ENCODE measurements around the gene CRLF3.
"Not testable (repeated sequence)": the region's sequence is repeated elsewhere in the genome, so short reads cannot be mapped to it uniquely, and the experiment has no call there.

CRLF3 gene, protein sequence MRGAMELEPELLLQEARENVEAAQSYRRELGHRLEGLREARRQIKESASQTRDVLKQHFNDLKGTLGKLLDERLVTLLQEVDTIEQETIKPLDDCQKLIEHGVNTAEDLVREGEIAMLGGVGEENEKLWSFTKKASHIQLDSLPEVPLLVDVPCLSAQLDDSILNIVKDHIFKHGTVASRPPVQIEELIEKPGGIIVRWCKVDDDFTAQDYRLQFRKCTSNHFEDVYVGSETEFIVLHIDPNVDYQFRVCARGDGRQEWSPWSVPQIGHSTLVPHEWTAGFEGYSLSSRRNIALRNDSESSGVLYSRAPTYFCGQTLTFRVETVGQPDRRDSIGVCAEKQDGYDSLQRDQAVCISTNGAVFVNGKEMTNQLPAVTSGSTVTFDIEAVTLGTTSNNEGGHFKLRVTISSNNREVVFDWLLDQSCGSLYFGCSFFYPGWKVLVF

DNA sequence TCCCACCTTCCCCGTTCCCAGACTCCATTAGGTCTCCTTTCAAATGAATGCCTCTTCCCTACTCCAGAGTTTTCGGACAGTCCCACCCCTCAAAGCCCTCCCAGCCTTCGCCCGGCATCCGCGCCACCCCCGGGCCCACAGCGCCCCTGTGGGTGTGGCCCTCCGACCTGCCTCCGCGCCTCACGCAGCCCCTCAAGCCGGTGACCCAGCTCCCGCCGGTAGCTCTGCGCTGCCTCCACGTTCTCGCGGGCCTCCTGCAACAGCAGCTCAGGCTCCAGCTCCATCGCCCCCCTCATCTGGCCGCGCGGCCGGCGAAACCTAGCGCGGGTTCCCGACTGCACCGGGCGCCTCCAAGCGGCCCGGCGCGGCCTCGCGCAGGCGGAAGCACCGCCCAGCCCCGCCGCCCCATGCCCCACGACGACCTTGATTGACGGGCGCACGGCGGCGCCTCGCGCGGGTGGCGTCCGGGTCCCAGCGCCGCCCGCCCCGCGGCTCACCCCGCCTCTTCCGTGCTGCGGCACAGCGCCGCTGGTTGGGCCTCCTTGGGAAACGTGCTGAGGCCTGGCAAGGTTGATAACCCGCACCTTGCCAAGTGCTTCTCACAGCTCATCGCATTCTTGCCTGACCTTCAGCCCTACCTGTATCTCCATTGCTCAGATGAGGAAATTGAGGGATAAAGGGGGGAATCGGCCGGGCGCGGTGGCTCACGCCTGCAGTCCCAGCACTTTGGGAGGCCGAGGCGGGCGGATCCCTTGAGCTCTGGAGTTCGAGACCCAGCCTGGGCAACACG lies at the start of gene CRLF3:
Gene CRLF3, minus strand, starts transcription at position 337 of the 790 bp plus-strand sequence. Its CDS starts 41 bp downstream, at position 296.
- peak; percentile 69 to 88 for DNase-seq (ENCODE audit: low read depth in 2 of 2)

- DNase-seq (ENCODE audit: low read depth in 2 of 2) = no peak
Observed at GRCh38 chr17:30869005-30869404, 44.5 kb upstream of the CRLF3 start.

GRCh38 chr17:30864636-30865035 lies 40.1 kb upstream of the CRLF3 start:
- DNase-seq (ENCODE audit: low read depth in 2 of 2) = no peak

- DNase-seq (ENCODE audit: low read depth in 2 of 2) = no peak
Observed at GRCh38 chr17:30858556-30859250, 34.2 kb upstream of the CRLF3 start.

DNA sequence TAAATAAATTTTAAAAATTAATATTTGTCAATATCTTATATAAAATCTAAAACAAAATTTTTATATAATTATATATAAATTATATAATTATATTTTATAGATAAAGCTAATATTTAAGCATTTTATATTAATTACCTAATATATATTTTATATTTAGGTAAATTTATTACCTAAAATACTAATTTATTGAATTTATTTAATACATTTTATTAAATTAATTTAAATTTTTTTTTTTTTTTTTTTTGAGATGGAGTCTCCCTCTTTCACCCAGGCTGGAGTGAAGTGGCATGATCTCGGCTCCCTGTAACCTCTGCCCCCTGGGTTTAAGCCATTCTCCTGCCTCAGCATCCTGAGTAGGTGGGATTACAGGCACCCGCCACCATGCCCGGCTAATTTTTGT lies 29.7 kb upstream of the CRLF3 start:
- no peak for DNase-seq (ENCODE audit: low read depth in 2 of 2)

- DNase-seq (ENCODE audit: low read depth in 2 of 2) = no peak
Observed at GRCh38 chr17:30848021-30848420, 23.5 kb upstream of the CRLF3 start.

DNA sequence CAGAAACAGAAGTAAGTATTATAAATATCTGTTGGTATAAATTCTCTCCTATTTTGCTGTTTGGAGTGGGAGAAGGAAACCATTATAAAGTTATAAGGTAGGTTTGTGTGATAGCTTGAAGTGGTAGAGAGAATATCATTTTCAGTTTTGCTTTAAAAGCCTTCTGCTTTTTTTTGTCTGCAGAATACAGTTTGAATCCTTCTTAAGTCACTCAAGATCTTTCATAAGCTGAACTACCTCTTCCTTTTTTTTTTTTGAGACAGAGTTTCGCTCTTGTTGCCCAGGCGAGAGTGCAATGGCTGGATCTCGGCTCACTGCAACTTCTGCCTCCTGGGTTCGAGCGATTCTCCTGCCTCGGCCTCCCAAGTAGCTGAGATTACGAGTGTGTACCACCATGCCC lies 16.3 kb upstream of the CRLF3 start:
- no peak for DNase-seq (ENCODE audit: low read depth in 2 of 2)

- no peak for DNase-seq (ENCODE audit: low read depth in 2 of 2)
Observed at GRCh38 chr17:30838202-30838807, 13.8 kb upstream of the CRLF3 start.

GRCh38 chr17:30832438-30833124 lies 8.1 kb upstream of the CRLF3 start:
- DNase-seq (ENCODE audit: low read depth in 2 of 2) = no peak

DNA sequence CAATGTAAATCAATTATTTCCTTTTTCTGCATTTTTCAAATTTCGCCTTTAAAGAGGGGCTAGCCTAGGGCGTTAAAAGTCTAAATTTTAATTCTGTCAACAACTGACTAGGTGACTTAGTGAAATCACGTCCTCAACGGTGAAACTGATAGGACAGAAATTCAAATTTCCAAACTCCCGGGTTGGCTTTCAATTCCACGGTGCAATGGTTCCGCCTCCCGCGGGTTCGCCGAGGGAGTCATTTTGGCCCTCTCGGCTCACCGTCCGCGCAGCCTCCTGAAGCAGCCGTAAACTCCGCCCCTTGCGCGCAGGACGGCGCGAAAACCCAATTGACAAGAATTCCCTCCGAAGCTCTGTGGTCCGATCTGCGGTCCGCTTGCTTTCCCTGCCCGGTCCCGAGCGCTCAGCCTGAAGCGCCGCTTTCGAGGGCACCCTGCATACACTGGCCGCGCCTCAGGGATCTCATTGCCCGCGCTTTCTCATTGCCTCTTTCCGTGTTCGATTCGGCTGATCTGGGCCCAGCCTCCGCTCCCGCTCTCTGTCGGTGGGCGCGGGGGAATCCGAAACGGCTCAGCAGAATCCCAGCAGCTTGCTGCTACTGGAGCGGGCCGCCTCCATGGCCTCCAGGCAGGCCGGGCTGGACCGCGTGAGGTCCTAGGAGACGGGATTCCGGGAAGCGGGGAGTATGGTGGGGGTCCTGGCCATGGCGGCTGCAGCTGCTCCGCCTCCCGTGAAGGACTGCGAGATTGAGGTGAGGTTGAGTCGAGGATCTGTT lies 7.4 kb upstream of the CRLF3 start, which contains the start of gene ATAD5:
Gene ATAD5, plus strand, starts transcription at position 304 of the 775 bp plus-strand sequence. Its CDS starts 382 bp downstream, at position 686.
- DNase-seq (ENCODE audit: low read depth in 2 of 2) = peak; percentile 73 to 85

GRCh38 chr17:30831257-30831656 lies 6.8 kb upstream of the CRLF3 start:
- no peak for DNase-seq (ENCODE audit: low read depth in 2 of 2)

GRCh38 chr17:30829022-30829421 lies 4.5 kb upstream of the CRLF3 start:
- DNase-seq (ENCODE audit: low read depth in 2 of 2) = no peak

- no peak for DNase-seq (ENCODE audit: low read depth in 2 of 2)
Observed at GRCh38 chr17:30827082-30827481, 2.6 kb upstream of the CRLF3 start.

DNA sequence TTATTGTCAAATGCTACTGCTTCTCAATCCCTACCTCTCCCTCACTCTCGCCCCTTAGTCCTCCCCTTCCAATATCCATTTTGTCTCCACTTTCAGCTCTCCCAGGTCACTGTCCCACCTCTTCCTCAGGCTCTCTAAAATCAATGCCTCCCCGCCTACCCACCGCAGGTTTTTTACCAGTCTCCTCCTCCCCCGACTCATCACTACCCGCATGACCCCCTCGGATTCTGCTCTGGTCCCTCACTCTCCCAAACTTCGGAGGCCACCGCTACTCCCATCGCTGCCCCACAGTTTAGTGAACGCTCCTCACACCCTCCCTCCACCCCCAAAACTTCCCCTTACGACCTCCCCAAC lies 513 bp downstream of the CRLF3 start:
- DNase-seq (ENCODE audit: low read depth in 2 of 2) = no peak

DNA sequence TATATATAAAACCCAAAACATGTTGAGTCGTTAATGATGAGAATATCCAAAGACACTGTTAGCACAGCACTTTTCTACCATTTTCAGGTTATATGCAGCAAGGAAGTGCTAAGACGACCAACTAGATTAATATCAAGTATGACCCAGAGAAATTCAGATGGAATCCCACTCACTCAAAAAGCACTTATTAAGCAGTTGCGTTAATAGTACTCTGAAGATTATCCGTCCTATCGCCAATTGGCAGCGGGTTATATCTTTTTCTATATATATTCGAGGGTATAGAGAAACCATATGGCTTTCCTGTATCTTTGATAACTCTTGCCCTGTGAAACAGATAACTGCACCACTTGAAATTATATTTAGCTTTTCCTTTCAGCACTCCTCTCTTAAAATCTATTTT lies 1.1 kb downstream of the CRLF3 start:
- DNase-seq (ENCODE audit: low read depth in 2 of 2) = no peak

DNA sequence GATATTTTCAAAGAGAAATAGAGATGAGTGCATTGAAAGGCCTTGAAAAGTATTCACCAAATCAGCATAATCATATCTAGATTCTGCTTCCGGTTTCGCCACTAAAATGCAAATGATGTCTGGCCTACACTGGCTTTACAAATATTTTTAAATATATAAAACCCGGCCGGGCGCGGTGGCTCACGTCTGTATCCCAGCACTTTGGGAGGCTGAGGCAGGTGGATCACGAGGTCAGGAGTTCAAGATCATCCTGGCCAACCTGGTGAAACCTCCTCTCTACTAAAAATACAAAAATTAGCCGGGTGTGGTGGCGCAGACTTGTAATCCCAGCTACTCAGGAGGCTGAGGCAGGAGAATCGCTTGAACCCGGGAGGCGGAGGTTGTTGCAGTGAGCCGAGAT lies 1.6 kb downstream of the CRLF3 start:
- DNase-seq (ENCODE audit: low read depth in 2 of 2) = not testable (repeated sequence)

- no peak for DNase-seq (ENCODE audit: low read depth in 2 of 2)
Observed at GRCh38 chr17:30821871-30822723, 2.4 kb downstream of the CRLF3 start.

DNA sequence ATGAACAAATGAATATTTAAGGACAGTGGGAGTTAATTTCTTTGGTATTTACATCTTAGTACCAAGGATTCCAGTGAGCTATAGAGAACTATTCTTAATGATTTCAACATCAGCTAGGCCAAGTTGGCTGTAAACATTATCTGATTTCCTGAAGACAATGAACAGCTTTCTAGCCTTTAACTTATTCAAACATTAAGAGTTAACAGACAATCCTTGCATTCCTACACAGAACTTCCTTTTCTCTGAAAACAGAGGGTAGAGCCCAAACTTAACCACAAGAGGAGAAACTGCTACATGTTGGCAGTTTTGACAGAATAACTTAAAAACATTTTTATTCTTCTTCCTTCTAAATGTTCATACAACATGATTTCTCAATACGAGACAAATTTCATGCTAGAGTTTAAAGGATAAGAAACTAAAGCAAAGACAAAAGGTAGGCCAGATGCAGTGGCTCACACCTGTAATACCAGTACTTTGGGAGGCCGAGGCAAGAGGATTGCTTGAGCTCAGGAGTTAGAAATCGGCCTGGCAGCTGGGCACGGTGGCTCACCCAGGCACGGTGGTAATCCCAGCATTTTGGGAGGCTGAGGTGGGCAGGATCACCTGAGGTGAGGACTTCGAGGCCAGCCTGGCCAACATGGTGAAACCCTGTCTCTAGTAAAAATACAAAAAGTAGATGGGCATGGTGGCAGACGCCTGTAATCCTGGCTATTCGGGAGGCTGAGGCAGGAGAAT lies 4.4 kb downstream of the CRLF3 start:
- no peak for DNase-seq (ENCODE audit: low read depth in 2 of 2)

DNA sequence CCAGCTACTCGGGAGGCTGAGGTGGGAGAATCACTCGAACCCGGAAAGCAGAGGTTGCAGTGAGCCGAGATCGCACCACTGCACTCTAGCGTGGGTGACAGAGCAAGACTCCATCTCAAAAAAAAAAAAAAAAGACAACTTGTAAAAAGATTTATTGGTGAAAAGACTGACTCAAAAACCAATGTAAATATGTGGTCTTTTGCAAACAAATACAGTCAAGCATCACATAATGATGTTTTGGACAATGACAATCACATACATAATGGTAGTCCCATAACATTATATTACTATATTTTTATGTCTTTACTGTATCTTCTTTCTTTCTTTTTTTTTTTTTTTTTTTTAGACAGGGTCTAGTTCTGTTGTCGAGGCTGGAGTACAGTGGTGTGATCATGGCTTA lies 8.3 kb downstream of the CRLF3 start:
- DNase-seq (ENCODE audit: low read depth in 2 of 2) = no peak

Data from stimulated activated CD8-positive, alpha-beta memory T cell treated with anti-CD3 and anti-CD28 coated beads, Interleukin-7, amount 100 ng/mL, for 4 hours (primary cell).